Fibroblast of lung (primary cell): ENCODE data around the gene CA12.

Source experiments
- EZH2 ChIP-seq: IDR thresholded peaks from 2 replicates; pipeline ENCODE4 v1.5.1; 2012; ENCODE audit warnings: low read length, control low read depth, mild to moderate bottlenecking; ENCODE audit errors: missing control alignments
- TF ChIP-seq, protein P1 (sequence below), 2 donors: IDR thresholded peaks in 1 of 2; conservative IDR thresholded peaks in 1 of 2; 1 replicate in 1 of 2; 2 replicates in 1 of 2; pipeline ENCODE4 v1.5.1; 2011 to 2012; ENCODE audit warnings: low read length in 2 of 2, control low read depth in 1 of 2, inconsistent platforms in 1 of 2, low read depth in 1 of 2, mild to moderate bottlenecking in 1 of 2

DNA sequence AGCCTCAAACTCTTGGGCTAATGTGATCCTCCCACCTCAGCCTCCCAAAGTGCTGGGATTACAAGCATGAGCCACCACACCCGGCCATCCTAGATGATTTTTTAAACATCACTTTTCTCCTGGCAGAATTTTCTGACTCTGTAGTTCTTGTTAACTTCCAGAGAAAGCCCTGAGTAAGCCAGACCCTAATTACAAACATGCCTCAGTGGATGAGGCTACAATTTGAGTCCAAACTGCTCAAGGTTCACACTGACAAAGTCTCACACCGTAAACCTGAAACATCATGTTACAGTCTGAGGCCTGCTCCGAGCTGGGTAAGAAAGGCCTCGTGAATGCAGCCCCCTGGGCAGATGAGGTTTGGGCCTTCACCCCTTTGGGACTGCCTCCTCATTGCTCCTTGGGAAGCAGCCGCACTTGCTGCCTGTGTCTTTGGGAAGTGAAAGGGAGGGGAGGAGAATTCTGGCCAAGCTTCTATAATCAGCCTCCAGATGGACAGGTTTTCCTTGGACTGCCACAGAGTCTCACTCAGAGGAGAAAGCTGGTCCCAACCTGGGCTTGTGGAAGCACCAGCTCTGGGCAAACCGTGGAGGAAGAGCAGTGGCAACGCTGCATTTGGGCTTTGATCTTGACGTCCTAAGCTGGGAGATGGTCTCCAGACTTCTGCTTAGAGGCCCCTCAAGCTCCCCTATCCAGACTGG is 46.0 kb downstream of the CA12 start:
- TF ChIP-seq, protein P1, sequence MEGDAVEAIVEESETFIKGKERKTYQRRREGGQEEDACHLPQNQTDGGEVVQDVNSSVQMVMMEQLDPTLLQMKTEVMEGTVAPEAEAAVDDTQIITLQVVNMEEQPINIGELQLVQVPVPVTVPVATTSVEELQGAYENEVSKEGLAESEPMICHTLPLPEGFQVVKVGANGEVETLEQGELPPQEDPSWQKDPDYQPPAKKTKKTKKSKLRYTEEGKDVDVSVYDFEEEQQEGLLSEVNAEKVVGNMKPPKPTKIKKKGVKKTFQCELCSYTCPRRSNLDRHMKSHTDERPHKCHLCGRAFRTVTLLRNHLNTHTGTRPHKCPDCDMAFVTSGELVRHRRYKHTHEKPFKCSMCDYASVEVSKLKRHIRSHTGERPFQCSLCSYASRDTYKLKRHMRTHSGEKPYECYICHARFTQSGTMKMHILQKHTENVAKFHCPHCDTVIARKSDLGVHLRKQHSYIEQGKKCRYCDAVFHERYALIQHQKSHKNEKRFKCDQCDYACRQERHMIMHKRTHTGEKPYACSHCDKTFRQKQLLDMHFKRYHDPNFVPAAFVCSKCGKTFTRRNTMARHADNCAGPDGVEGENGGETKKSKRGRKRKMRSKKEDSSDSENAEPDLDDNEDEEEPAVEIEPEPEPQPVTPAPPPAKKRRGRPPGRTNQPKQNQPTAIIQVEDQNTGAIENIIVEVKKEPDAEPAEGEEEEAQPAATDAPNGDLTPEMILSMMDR (conservative IDR thresholded peaks at IDR 0.05 in 1 of 2, IDR thresholded peaks at IDR 0.05 in 1 of 2; ENCODE audit: low read depth in 1 of 2, low read length in 2 of 2): no peak
- TF ChIP-seq EZH2: no peak
